Neuronal stem cell (in vitro differentiated cells): ENCODE measurements around the gene PDC.

Experiments used
- DNase-seq: peaks from one replicate; pipeline ENCODE4 v3.0.0-alpha.2; 2013; ENCODE audit warnings: low spot score
- H2AFZ ChIP-seq: one replicate; pipeline ENCODE4 v1.6.1; 2013; ENCODE audit warnings: mild to moderate bottlenecking, low read length, inconsistent platforms
- H2AK5ac ChIP-seq: 2 replicates; pipeline ENCODE4 v1.6.1; 2013; ENCODE audit warnings: low read depth, mild to moderate bottlenecking, inconsistent platforms, low read length, moderate library complexity, mixed read lengths
- H2BK120ac ChIP-seq: 2 replicates; pipeline ENCODE4 v1.6.1; 2013; ENCODE audit warnings: low read depth, mild to moderate bottlenecking, inconsistent platforms, low read length, moderate library complexity, mixed read lengths
- H2BK12ac ChIP-seq: one replicate; pipeline ENCODE4 v1.6.1; 2013; ENCODE audit warnings: low read length, inconsistent platforms
- H2BK15ac ChIP-seq: 2 replicates; pipeline ENCODE4 v1.6.1; 2013; ENCODE audit warnings: mild to moderate bottlenecking, low read length, inconsistent platforms, mixed read lengths
- H2BK5ac ChIP-seq: one replicate; pipeline ENCODE4 v1.6.1; 2013; ENCODE audit warnings: inconsistent platforms, mild to moderate bottlenecking, low read length, moderate library complexity
- H3K14ac ChIP-seq: one replicate; pipeline ENCODE4 v1.6.1; 2013; ENCODE audit warnings: low read length, inconsistent platforms
- H3K18ac ChIP-seq: 2 replicates; pipeline ENCODE4 v1.6.1; 2013; ENCODE audit warnings: low read length, inconsistent platforms
- H3K23ac ChIP-seq: 2 replicates; pipeline ENCODE4 v1.6.1; 2013; ENCODE audit warnings: low read depth, mild to moderate bottlenecking, mixed read lengths, low read length, inconsistent platforms; ENCODE audit not compliant: poor library complexity
- H3K27ac ChIP-seq: replicated peaks from 3 replicates; pipeline ENCODE4 v1.5.1; 2013; ENCODE audit warnings: low read length, inconsistent platforms
- H3K27me3 ChIP-seq, 3 experiments: 2 replicates each; pipeline ENCODE4 v1.6.1; 2013; ENCODE audit warnings: low read length in 3 of 3, mild to moderate bottlenecking in 2 of 3, inconsistent platforms in 1 of 3, low read depth in 1 of 3, mixed read lengths in 1 of 3, moderate library complexity in 1 of 3; ENCODE audit not compliant: control insufficient read depth in 3 of 3, insufficient read depth in 3 of 3
- H3K36me3 ChIP-seq, 2 donors: replicated peaks in 1 of 2; 2 replicates each; pipeline ENCODE4 v1.6.1; 2013; ENCODE audit warnings: low read length in 2 of 2; ENCODE audit not compliant: control insufficient read depth in 2 of 2, insufficient read depth in 2 of 2
- H3K4ac ChIP-seq: 2 replicates; pipeline ENCODE4 v1.6.1; 2013; ENCODE audit warnings: inconsistent platforms, mild to moderate bottlenecking, low read length, moderate library complexity
- H3K4me1 ChIP-seq, 2 donors: 1 replicate in 1 of 2; 2 replicates in 1 of 2; pipeline ENCODE4 v1.6.1; 2013; ENCODE audit warnings: low read length in 2 of 2, low read depth in 1 of 2; ENCODE audit not compliant: control insufficient read depth in 2 of 2, insufficient read depth in 1 of 2
- H3K4me2 ChIP-seq: one replicate; pipeline ENCODE4 v1.6.1; 2013; ENCODE audit warnings: mild to moderate bottlenecking, low read length, inconsistent platforms; ENCODE audit not compliant: insufficient read depth, poor library complexity, severe bottlenecking
- H3K4me3 ChIP-seq, 2 donors: 2 replicates each; pipeline ENCODE4 v1.5.1; 2013; ENCODE audit warnings: low read length in 2 of 2, mild to moderate bottlenecking in 2 of 2, inconsistent platforms in 1 of 2, moderate library complexity in 1 of 2
- H3K79me1 ChIP-seq: one replicate; pipeline ENCODE4 v1.6.1; 2013; ENCODE audit warnings: low read depth, mild to moderate bottlenecking, inconsistent platforms, low read length, moderate library complexity
- H3K9ac ChIP-seq: one replicate; pipeline ENCODE4 v1.6.1; 2013; ENCODE audit warnings: mild to moderate bottlenecking, low read depth, low read length, inconsistent platforms; ENCODE audit not compliant: poor library complexity
- H3K9me3 ChIP-seq, 2 donors: replicated peaks in 1 of 2; 2 replicates each; pipeline versions ENCODE3 to v1.6.1; 2013; ENCODE audit warnings: low read length in 2 of 2, mild to moderate bottlenecking in 2 of 2, inconsistent platforms in 1 of 2, low read depth in 1 of 2, mixed read lengths in 1 of 2, moderate library complexity in 1 of 2; ENCODE audit not compliant: control insufficient read depth in 2 of 2, insufficient read depth in 1 of 2
- H4K8ac ChIP-seq: one replicate; pipeline ENCODE4 v1.6.1; 2013; ENCODE audit warnings: low read depth, mild to moderate bottlenecking, inconsistent platforms, low read length, moderate library complexity
- H4K91ac ChIP-seq: one replicate; pipeline ENCODE4 v1.6.1; 2013; ENCODE audit warnings: low read length, low read depth, mild to moderate bottlenecking, inconsistent platforms; ENCODE audit not compliant: poor library complexity
- WGBS, 2 donors: extraction: QIAGEN DNeasy Blood & Tissue Kit; methylation state at CpG; one replicate each; pipeline ENCODE4 v1.1.7; 2013; ENCODE audit warnings: missing lambda C conversion rate in 2 of 2, mixed read lengths in 1 of 2; ENCODE audit not compliant: insufficient read length in 2 of 2, insufficient replicate concordance in 1 of 2; ENCODE audit errors: extremely low coverage in 2 of 2; 5-methylcytosine and 5-hydroxymethylcytosine counted together

The PDC gene

GRCh38 chr1:186418503-186418902, 42.4 kb downstream of the PDC start:
- H3K79me1 ChIP-seq: no peaks in the 10 kb centered on the region
- no peak overlapping the region for H3K4me3 ChIP-seq
- no peak overlapping the region for H2BK120ac ChIP-seq
- no peak overlapping the region for H4K91ac ChIP-seq
- no peak overlapping the region for H3K18ac ChIP-seq
- H2BK5ac ChIP-seq: no peak overlapping the region
- H3K4me2 ChIP-seq: no peak overlapping the region
- H3K9ac ChIP-seq: no peak overlapping the region
- H3K23ac ChIP-seq: no peak overlapping the region
- H3K9me3 ChIP-seq: no peaks in the 10 kb centered on the region
- H3K27ac ChIP-seq: no peak overlapping the region
- no peak overlapping the region for H3K4ac ChIP-seq
- H2BK12ac ChIP-seq: no peak overlapping the region
- no peak overlapping the region for H4K8ac ChIP-seq
- WGBS, 2 donors: no CpG with 5 or more reads among the region's 4 CpGs
- no peak overlapping the region for H2AFZ ChIP-seq
- H3K14ac ChIP-seq: no peak overlapping the region
- no peak for DNase-seq
- peaks cover 4 to 44% of the 10 kb centered on the region in 2 donors for H3K36me3 ChIP-seq
- H2BK15ac ChIP-seq: no peak overlapping the region
- H3K4me1 ChIP-seq: no peaks in the 10 kb centered on the region
- no peaks in the 10 kb centered on the region for H3K27me3 ChIP-seq
- H2AK5ac ChIP-seq: no peak overlapping the region

GRCh38 chr1:186413319-186413718, 47.6 kb downstream of the PDC start:
- Histone ChIP-seq H4K8ac (no peak overlapping the region), H3K14ac (no peak overlapping the region), H3K27ac (no peak overlapping the region), H3K4me2 (no peak overlapping the region), H3K27me3 (no peaks in the 10 kb centered on the region), H2BK12ac (no peak overlapping the region), H3K18ac (no peak overlapping the region), H3K4me3 (no peak overlapping the region), H4K91ac (no peak overlapping the region), H2BK15ac (no peak overlapping the region), H2AK5ac (no peak overlapping the region), H2BK5ac (no peak overlapping the region), H3K4ac (no peak overlapping the region), H3K36me3 (peaks cover 2 to 72% of the 10 kb centered on the region in 2 donors), H2BK120ac (no peak overlapping the region), H3K79me1 (no peaks in the 10 kb centered on the region), H3K23ac (no peak overlapping the region), H3K9me3 (no peaks in the 10 kb centered on the region), H3K9ac (no peak overlapping the region), H2AFZ (no peak overlapping the region), H3K4me1 (no peaks in the 10 kb centered on the region)
- no peak for DNase-seq
- no CpG with 5 or more reads among the region's 1 CpG for WGBS, 2 donors

- no peak overlapping the region for H3K18ac ChIP-seq
- no peak overlapping the region for H4K8ac ChIP-seq
- no peak overlapping the region for H3K4ac ChIP-seq
- H3K4me1 ChIP-seq: no peaks in the 10 kb centered on the region
- DNase-seq: no peak
- H3K14ac ChIP-seq: no peak overlapping the region
- H3K23ac ChIP-seq: no peak overlapping the region
- no peaks in the 10 kb centered on the region for H3K27me3 ChIP-seq
- no peak overlapping the region for H2BK12ac ChIP-seq
- peaks cover 2 to 90% of the 10 kb centered on the region in 2 donors for H3K36me3 ChIP-seq
- no peak overlapping the region for H2AFZ ChIP-seq
- no peak overlapping the region for H4K91ac ChIP-seq
- no peaks in the 10 kb centered on the region for H3K79me1 ChIP-seq
- no peak overlapping the region for H2BK120ac ChIP-seq
- H2BK15ac ChIP-seq: no peak overlapping the region
- H2AK5ac ChIP-seq: no peak overlapping the region
- no peaks in the 10 kb centered on the region for H3K9me3 ChIP-seq
- H3K27ac ChIP-seq: no peak overlapping the region
- H2BK5ac ChIP-seq: no peak overlapping the region
- H3K4me2 ChIP-seq: no peak overlapping the region
- H3K4me3 ChIP-seq: no peak overlapping the region
- no peak overlapping the region for H3K9ac ChIP-seq
- no CpG with 5 or more reads among the region's 3 CpGs for WGBS, 2 donors
Measured at GRCh38 chr1:186409091-186409490, 51.8 kb downstream of the PDC start.

- no peak overlapping the region for H3K4ac ChIP-seq
- no peak overlapping the region for H3K23ac ChIP-seq
- H4K8ac ChIP-seq: no peak overlapping the region
- no peak overlapping the region for H2AFZ ChIP-seq
- H3K27me3 ChIP-seq: no peaks in the 10 kb centered on the region
- H3K36me3 ChIP-seq: peaks cover 2 to 82% of the 10 kb centered on the region in 2 donors
- no peak overlapping the region for H3K27ac ChIP-seq
- no peaks in the 10 kb centered on the region for H3K9me3 ChIP-seq
- H3K4me2 ChIP-seq: no peak overlapping the region
- no peak overlapping the region for H2BK5ac ChIP-seq
- no peak overlapping the region for H3K14ac ChIP-seq
- no peak overlapping the region for H2AK5ac ChIP-seq
- DNase-seq: peak; percentile 4
- no peak overlapping the region for H3K18ac ChIP-seq
- no CpG with 5 or more reads among the region's 5 CpGs for WGBS, 2 donors
- no peak overlapping the region for H4K91ac ChIP-seq
- no peak overlapping the region for H2BK15ac ChIP-seq
- no peaks in the 10 kb centered on the region for H3K4me1 ChIP-seq
- H2BK120ac ChIP-seq: no peak overlapping the region
- H3K79me1 ChIP-seq: no peaks in the 10 kb centered on the region
- H3K4me3 ChIP-seq: no peak overlapping the region
- H2BK12ac ChIP-seq: no peak overlapping the region
- no peak overlapping the region for H3K9ac ChIP-seq
Measured at GRCh38 chr1:186404454-186405051, 56.4 kb downstream of the PDC start.
